Common myeloid progenitor, CD34-positive (primary cell): ENCODE data around the gene STYX.
A peak's percentile ranks its signal among the peaks of the same experiment; 100 is the strongest.

ENCODE experiments used
- CTCF ChIA-PET: fragments of 350-600 bp; sonication (Branson Sonifier 250); formaldehyde crosslinking; loops from one replicate; lab custom pipeline; 2021; ENCODE audit warnings: antibody characterized with exemption; lab: Charles Lee
- POLR2A ChIA-PET: fragments of 350-600 bp; sonication (Branson Sonifier 250); formaldehyde crosslinking; loops from one replicate; lab custom pipeline; 2021; ENCODE audit warnings: antibody characterized with exemption; lab: Charles Lee
- DNase-seq, 3 donors: peaks; one replicate each; pipeline versions ENCODE4 v3.0.0 to v3.0.0-alpha.2; 2013
- H3K27ac ChIP-seq, 2 experiments: 1 replicate in 1 of 2; 2 replicates in 1 of 2; pipeline ENCODE4 v1.7.0; 2013; ENCODE audit warnings: inconsistent platforms in 2 of 2, low read length in 2 of 2, mild to moderate bottlenecking in 2 of 2, low read depth in 1 of 2, moderate library complexity in 1 of 2; ENCODE audit not compliant: severe bottlenecking in 2 of 2, insufficient read depth in 1 of 2, poor library complexity in 1 of 2
- H3K27me3 ChIP-seq, 5 experiments: replicated peaks in 2 of 5; 1 replicate in 3 of 5; 2 replicates in 2 of 5; pipeline versions ENCODE4 v1.6.1 to v1.7.0; 2013; ENCODE audit warnings: low read length in 4 of 5, mild to moderate bottlenecking in 2 of 5, moderate library complexity in 2 of 5, inconsistent platforms in 1 of 5; ENCODE audit not compliant: insufficient read depth in 5 of 5, control insufficient read depth in 4 of 5
- H3K36me3 ChIP-seq, 4 experiments: 1 replicate in 2 of 4; 2 replicates in 2 of 4; pipeline versions ENCODE4 v1.6.1 to v1.7.0; 2013; ENCODE audit warnings: low read length in 3 of 4, control low read depth in 1 of 4, mild to moderate bottlenecking in 1 of 4; ENCODE audit not compliant: control insufficient read depth in 4 of 4, insufficient read depth in 4 of 4
- H3K4me1 ChIP-seq, 4 experiments: 1 replicate in 3 of 4; 2 replicates in 1 of 4; pipeline versions ENCODE4 v1.6.1 to v1.7.1; 2013; ENCODE audit warnings: low read length in 3 of 4, mild to moderate bottlenecking in 3 of 4, control low read depth in 1 of 4, inconsistent platforms in 1 of 4, moderate library complexity in 1 of 4; ENCODE audit not compliant: control insufficient read depth in 4 of 4, insufficient read depth in 4 of 4; ENCODE audit errors: control extremely low read depth in 1 of 4
- H3K4me3 ChIP-seq, 7 experiments: 1 replicate in 4 of 7; 2 replicates in 3 of 7; pipeline versions ENCODE4 v1.5.1 to v1.7.0; 2013; ENCODE audit warnings: mild to moderate bottlenecking in 7 of 7, low read length in 6 of 7, moderate library complexity in 6 of 7, inconsistent platforms in 2 of 7, low read depth in 2 of 7, control low read depth in 1 of 7; ENCODE audit not compliant: insufficient read depth in 4 of 7, control insufficient read depth in 1 of 7; ENCODE audit errors: extremely low read depth in 1 of 7
- H3K9me3 ChIP-seq, 5 experiments: 1 replicate in 4 of 5; 2 replicates in 1 of 5; pipeline versions ENCODE4 v1.6.1 to v1.7.1; 2013; ENCODE audit warnings: low read length in 4 of 5, mild to moderate bottlenecking in 2 of 5, inconsistent platforms in 1 of 5, low read depth in 1 of 5, moderate library complexity in 1 of 5; ENCODE audit not compliant: control insufficient read depth in 4 of 5, insufficient read depth in 2 of 5; ENCODE audit errors: control extremely low read depth in 1 of 5
- WGBS: methylation state at CpG from one replicate; pipeline ENCODE4 v1.1.5; 2013; ENCODE audit not compliant: insufficient coverage; 5-methylcytosine and 5-hydroxymethylcytosine counted together

Gene STYX

GRCh38 chr14:52693532-52693931 lies 36.4 kb upstream of the STYX start:
- no peak overlapping the region for H3K27ac ChIP-seq
- WGBS: 100% methylated on average over 4 of the region's 7 CpGs
- peak overlapping the region in 1 of 7 experiments; percentile 91 for H3K4me3 ChIP-seq
- POLR2A ChIA-PET: no interaction called here
- CTCF ChIA-PET: no interaction called here
- DNase-seq: no peak
- H3K9me3 ChIP-seq: no peaks in the 10 kb centered on the region
- peaks cover 14 to 39% (median 27%) of the 10 kb centered on the region in 4 experiments for H3K4me1 ChIP-seq
- no peaks in the 10 kb centered on the region for H3K27me3 ChIP-seq
- no peaks in the 10 kb centered on the region for H3K36me3 ChIP-seq

DNA sequence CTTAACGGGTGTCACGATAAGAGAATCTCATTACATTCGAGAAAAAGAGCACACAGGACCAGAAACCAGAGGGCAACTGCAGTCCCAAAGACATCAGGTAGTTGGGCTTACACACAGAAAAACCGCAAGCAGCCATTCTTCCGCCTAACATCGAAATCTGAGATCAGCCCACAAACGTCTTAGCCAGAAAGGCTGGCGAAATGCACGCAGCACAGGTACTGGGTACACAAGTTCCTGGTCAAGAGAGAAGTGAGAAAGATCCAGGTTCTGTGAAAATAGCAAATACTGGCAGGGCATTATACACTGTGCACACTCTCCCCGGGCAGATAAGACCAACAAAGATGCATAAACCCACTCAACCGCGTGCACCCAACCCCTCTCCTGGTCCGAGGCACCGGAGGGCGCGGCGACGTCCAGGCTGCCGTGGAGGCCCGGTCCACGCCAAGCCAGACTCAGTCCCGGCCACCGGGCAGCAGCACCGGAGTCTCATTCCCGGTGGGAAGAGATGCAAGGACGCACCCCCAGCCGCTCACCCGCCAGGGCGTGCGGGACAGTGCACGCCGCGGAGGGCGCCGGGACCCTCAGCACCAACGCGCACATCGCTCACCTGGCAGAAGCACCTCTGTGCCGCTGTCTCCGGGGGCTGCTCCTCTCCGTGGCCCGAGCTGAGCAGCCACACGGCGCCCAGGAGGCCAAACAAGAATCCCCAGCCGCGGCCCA lies 35.0 kb upstream of the STYX start:
- CTCF ChIA-PET: no interaction called here
- Histone ChIP-seq H3K4me1 (peaks cover 14 to 39% (median 27%) of the 10 kb centered on the region in 4 experiments), H3K9me3 (no peaks in the 10 kb centered on the region), H3K27me3 (no peaks in the 10 kb centered on the region), H3K27ac (peak overlapping the region; percentile 64 to 86), H3K4me3 (peak overlapping the region; percentile 76 to 98 (median 90)), H3K36me3 (no peaks in the 10 kb centered on the region)
- POLR2A ChIA-PET: interaction anchor here (1.0 kb wide), 1 partner anchor 11 kb away, joined by 6 read pairs; no protein-coding TSS in a partner anchor
- WGBS: 0% methylated on average over 41 of the region's 46 CpGs
- DNase-seq: peak; percentile 69 to 91 (median 87)

DNA sequence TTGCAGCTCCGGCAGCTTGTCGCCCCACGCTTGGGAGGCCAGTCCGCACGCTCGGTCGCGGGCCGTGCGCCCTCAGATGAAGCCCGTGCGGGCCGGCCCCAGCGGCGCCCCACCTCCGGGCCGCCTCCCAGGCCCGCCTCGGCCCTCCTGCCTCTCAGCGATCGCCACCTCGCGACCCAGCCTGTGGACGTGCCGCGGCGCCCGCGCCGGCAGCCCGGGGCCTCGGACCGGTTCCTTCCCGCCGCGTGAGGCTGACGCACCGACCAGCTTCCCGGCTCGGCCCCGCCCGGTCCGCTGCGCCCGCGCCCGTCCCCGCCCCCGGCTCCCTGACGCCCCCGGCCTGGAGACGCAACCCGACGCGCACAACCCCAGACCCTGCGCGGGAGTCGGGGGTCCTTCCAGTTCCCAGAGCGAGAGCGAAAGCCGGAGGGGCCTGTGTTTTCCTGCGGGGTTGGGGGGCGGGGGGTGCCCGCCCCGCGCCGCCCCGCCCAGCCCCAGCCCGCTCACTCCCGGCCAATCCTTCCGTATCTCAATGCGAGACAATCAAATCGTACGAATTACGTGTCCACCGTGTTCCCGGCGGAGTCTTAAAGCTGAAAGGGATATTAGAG lies 34.4 kb upstream of the STYX start, which contains the start of gene ERO1A:
Gene ERO1A (minus strand): TSS at position 78 of the 611 bp plus-strand sequence. CDS start 77 bp downstream, at position 1.
- peak within 1 kb of the TSS; percentile 76 to 98 (median 90) for H3K4me3 ChIP-seq
- H3K36me3 ChIP-seq: no peaks in the 10 kb centered on the region
- POLR2A ChIA-PET: interaction anchor here (1.0 kb wide), 1 partner anchor 11 kb away, joined by 6 read pairs; no protein-coding TSS in a partner anchor
- DNase-seq: peak; percentile 62 to 75 (median 70)
- no peaks in the 10 kb centered on the region for H3K9me3 ChIP-seq
- CTCF ChIA-PET: interaction anchor here (2.4 kb wide), 1 partner anchor 17 kb away, joined by 7 read pairs; no protein-coding TSS in a partner anchor
- no peaks in the 10 kb centered on the region for H3K27me3 ChIP-seq
- WGBS: 0% methylated on average over 62 of the region's 78 CpGs
- H3K27ac ChIP-seq: peak within 1 kb of the TSS; percentile 64 to 86
- H3K4me1 ChIP-seq: peaks cover 14 to 39% (median 27%) of the 10 kb centered on the region in 4 experiments

GRCh38 chr14:52700701-52701172 lies 29.2 kb upstream of the STYX start:
- H3K27me3 ChIP-seq: no peaks in the 10 kb centered on the region
- H3K4me3 ChIP-seq: no peak overlapping the region
- peaks cover 0 to 4% (median 2%) of the 10 kb centered on the region in 4 experiments for H3K4me1 ChIP-seq
- H3K36me3 ChIP-seq: no peaks in the 10 kb centered on the region
- no peaks in the 10 kb centered on the region for H3K9me3 ChIP-seq
- POLR2A ChIA-PET: no interaction called here
- no peak overlapping the region for H3K27ac ChIP-seq
- 91% methylated on average over 1 of the region's 2 CpGs for WGBS
- DNase-seq: no peak
- CTCF ChIA-PET: interaction anchor here (0.7 to 1.8 kb wide), 2 partner anchors 11 to 679 kb away, joined by 3 read pairs; no protein-coding TSS in a partner anchor

DNA sequence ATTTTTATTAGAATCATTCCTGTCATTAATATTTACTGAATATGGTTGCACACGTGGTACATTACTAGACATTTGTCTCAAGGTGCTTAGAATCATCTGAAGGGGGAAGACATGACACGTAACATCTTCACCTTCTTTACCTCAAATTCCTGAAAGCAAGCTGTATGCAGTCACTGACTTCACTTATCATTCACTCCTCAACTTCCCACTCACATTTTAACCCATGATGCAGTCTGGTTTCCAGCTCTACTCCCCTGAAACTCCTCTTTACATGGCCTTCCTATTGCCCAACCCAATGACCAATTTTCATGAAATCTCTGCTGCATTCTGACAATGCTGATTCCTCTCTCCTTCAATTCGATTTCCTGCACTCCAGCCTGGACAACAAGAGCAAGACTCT lies 28.7 kb upstream of the STYX start:
- CTCF ChIA-PET: interaction anchor here (0.7 to 1.8 kb wide), 2 partner anchors 10 to 680 kb away, joined by 3 read pairs; no protein-coding TSS in a partner anchor
- Histone ChIP-seq H3K4me1 (peaks cover 0 to 5% (median 2%) of the 10 kb centered on the region in 4 experiments), H3K27me3 (no peaks in the 10 kb centered on the region), H3K27ac (no peak overlapping the region), H3K9me3 (no peaks in the 10 kb centered on the region), H3K36me3 (no peaks in the 10 kb centered on the region), H3K4me3 (no peak overlapping the region)
- POLR2A ChIA-PET: interaction anchor here (0.7 kb wide), 1 partner anchor 466 kb away, joined by 3 read pairs; no protein-coding TSS in a partner anchor
- DNase-seq: no peak
- WGBS: 80% methylated on average over 1 of the region's 3 CpGs

DNA sequence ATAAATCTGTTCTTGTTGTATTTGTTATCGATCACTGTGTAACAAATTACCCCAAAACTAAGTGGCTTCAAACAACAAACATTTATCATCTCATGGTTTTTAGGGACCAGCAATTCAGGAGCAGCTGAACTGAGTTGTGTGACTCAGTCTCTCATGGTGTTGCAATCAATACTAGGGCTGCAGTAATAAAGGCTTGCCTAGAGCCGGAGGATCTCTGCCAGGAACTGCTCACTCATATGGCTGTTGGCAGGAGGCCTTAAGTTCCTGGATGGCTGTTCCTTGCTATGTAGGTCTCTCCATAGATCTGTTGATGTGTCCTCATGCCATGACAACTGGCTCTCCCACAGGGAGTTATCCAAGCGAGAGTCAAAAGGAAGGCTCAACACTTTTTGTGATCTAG lies 26.7 kb upstream of the STYX start:
- no peak overlapping the region for H3K27ac ChIP-seq
- no peak for DNase-seq
- no peaks in the 10 kb centered on the region for H3K36me3 ChIP-seq
- CTCF ChIA-PET: interaction anchor here (0.7 kb wide), 1 partner anchor 11 kb away, joined by 3 read pairs; no protein-coding TSS in a partner anchor
- H3K27me3 ChIP-seq: no peaks in the 10 kb centered on the region
- H3K9me3 ChIP-seq: no peaks in the 10 kb centered on the region
- WGBS: 100% methylated on average over 2 of the region's 3 CpGs
- POLR2A ChIA-PET: no interaction called here
- peaks cover 4 to 17% (median 13%) of the 10 kb centered on the region in 4 experiments for H3K4me1 ChIP-seq
- no peak overlapping the region for H3K4me3 ChIP-seq
